Esophagus muscularis mucosa (tissue), 4 donors: ENCODE data around the gene TMA16.
"Not testable (repeated sequence)": the region's sequence is repeated elsewhere in the genome, so short reads cannot be mapped to it uniquely, and the experiment has no call there.

ENCODE experiments used
- CTCF ChIP-seq, 3 experiments: fragments of 200-600 bp in 2 of 3; fragments of 450-650 bp in 1 of 3; sonication (generic) in 2 of 3; IDR thresholded peaks; one replicate each; pipeline ENCODE4 v1.5.1; 2017 to 2019; ENCODE audit warnings: antibody characterized with exemption in 3 of 3, mild to moderate bottlenecking in 2 of 3, moderate library complexity in 1 of 3
- EP300 ChIP-seq: sonication (generic); formaldehyde crosslinking; IDR thresholded peaks from one replicate; pipeline ENCODE4 v1.6.1; 2017; ENCODE audit warnings: antibody characterized with exemption
- POLR2A ChIP-seq: fragments of 450-650 bp; IDR thresholded peaks from one replicate; pipeline ENCODE4 v1.6.1; 2017; ENCODE audit warnings: antibody characterized with exemption, moderate library complexity, mild to moderate bottlenecking, low read depth
- POLR2AphosphoS5 ChIP-seq, 2 donors: sonication (generic); formaldehyde crosslinking; IDR thresholded peaks; one replicate each; pipeline ENCODE4 v1.6.1; 2017; ENCODE audit warnings: antibody characterized with exemption in 2 of 2

DNA sequence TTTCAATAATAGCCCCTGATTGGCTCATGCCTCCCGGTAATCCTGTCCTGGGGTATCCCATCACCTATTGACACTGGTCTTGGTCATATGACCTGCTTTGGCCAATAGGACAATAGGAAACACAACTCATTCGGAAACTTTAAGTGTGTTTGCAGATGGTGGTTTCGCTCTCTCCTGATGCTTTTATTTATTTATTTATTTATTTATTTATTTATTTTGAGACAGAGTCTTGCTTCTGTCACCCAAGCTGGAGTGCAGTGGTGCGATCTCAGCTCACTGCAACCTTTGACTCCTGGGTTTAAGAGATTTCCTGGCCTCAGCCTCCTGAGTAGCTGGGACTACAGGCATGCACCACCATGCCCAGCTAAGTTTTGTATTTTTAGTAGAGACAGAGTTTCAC is 44.3 kb downstream of the TMA16 start:
- TF ChIP-seq CTCF (IDR thresholded peaks at IDR 0.05); POLR2A; POLR2AphosphoS5 (IDR thresholded peaks at IDR 0.05); EP300: not testable (repeated sequence)
